Mammary epithelial cell (primary cell): ENCODE measurements around the gene TAOK1.

ENCODE experiments used
- CTCF ChIP-seq, 2 donors: IDR thresholded peaks in 1 of 2; conservative IDR thresholded peaks in 1 of 2; 2 replicates each; pipeline ENCODE4 v1.5.1; 2011 to 2012; ENCODE audit warnings: inconsistent platforms in 2 of 2, low read length in 2 of 2, mild to moderate bottlenecking in 2 of 2, control low read depth in 1 of 2, low read depth in 1 of 2; ENCODE audit not compliant: insufficient read depth in 1 of 2; ENCODE audit errors: extremely low read depth in 1 of 2
- EZH2 ChIP-seq: IDR thresholded peaks from 2 replicates; pipeline ENCODE4 v1.6.1; 2012; ENCODE audit warnings: low read length, inconsistent platforms, borderline replicate concordance

GRCh38 chr17:29575511-29576213 lies 185.5 kb downstream of the TAOK1 start:
- no peak for TF ChIP-seq CTCF (conservative IDR thresholded peaks at IDR 0.05 in 1 of 2, IDR thresholded peaks at IDR 0.05 in 1 of 2; ENCODE audit: extremely low read depth in 1 of 2, insufficient read depth in 1 of 2, low read depth in 1 of 2, low read length in 2 of 2)
- no peak for TF ChIP-seq EZH2
